Measurements from ENCODE around the gene UBA7.

Gene UBA7

DNA sequence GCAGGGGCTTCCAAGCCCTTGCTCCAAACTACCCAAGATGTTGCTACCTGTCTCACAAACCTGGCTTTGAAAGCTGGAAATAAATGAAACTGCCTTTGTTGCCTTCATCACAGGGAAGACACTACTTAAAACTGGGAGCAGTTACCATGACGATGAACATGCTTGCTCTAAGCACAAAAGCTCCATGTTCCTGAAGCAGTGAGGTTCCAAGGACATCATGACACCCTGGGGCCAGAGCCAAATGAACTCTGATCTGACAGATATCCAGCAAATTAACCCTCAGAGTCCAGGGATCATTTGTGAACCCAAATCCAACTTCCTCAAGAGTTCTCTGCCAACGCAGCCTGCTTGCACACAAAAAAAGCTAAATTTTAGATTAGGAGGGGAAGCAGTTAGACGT, 31.9 kb upstream of the UBA7 start:
- no peak overlapping the region for H3K4me3 ChIP-seq (ENCODE audit: low read depth in 1 of 2, low read length in 1 of 2)
- no peaks in the 10 kb centered on the region for H3K9me3 ChIP-seq
- H3K27me3 ChIP-seq = no peaks in the 10 kb centered on the region
- H3K4me1 ChIP-seq (ENCODE audit: control insufficient read depth in 1 of 2, insufficient read depth in 1 of 2, low read depth in 1 of 2, low read length in 1 of 2) = no peaks in the 10 kb centered on the region
- TF ChIP-seq, protein P1, sequence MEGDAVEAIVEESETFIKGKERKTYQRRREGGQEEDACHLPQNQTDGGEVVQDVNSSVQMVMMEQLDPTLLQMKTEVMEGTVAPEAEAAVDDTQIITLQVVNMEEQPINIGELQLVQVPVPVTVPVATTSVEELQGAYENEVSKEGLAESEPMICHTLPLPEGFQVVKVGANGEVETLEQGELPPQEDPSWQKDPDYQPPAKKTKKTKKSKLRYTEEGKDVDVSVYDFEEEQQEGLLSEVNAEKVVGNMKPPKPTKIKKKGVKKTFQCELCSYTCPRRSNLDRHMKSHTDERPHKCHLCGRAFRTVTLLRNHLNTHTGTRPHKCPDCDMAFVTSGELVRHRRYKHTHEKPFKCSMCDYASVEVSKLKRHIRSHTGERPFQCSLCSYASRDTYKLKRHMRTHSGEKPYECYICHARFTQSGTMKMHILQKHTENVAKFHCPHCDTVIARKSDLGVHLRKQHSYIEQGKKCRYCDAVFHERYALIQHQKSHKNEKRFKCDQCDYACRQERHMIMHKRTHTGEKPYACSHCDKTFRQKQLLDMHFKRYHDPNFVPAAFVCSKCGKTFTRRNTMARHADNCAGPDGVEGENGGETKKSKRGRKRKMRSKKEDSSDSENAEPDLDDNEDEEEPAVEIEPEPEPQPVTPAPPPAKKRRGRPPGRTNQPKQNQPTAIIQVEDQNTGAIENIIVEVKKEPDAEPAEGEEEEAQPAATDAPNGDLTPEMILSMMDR (IDR thresholded peaks at IDR 0.05) = no peak
- peaks cover 37% of the 10 kb centered on the region for H3K36me3 ChIP-seq
- no peak overlapping the region for H3K27ac ChIP-seq

DNA sequence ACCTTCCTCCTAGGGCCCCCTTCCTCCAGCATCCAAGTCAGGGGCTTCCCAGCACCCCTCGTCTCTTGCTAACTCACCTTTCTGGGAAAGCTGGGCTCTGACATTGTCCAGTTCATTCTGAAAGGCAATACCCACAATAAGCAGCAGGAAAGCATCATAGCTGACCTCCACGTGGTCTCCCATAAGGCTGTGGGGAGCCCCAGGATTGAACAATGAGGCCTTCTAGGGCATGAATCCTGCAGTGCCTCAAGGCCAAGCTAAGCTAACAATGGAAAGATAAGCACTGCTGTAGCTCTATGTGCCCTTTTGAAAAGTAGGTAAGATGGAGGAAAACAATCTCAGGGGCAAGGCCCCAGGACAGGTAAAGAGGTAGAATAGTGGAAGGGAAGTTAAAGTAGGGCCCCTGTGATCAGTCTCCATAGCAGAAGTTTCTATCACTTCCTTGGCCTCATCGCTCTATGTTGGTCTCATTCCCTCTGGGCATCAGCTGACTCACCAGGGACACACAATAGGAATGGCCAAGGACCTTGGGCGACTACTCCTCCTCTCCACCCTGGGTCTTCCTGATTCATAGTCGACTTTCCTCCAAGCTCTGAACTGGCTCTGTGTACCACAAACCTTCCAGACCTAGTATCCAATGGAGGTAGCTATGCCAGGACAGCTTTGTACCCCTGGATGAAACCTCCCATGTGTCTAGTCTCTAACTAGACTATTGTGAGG, 30.9 kb upstream of the UBA7 start:
- Histone ChIP-seq H3K36me3 (peaks cover 37% of the 10 kb centered on the region), H3K27ac (no peak overlapping the region), H3K4me3 (ENCODE audit: low read depth in 1 of 2, low read length in 1 of 2) (no peak overlapping the region), H3K4me1 (ENCODE audit: control insufficient read depth in 1 of 2, insufficient read depth in 1 of 2, low read depth in 1 of 2, low read length in 1 of 2) (no peaks in the 10 kb centered on the region), H3K27me3 (no peaks in the 10 kb centered on the region), H3K9me3 (no peaks in the 10 kb centered on the region)
- TF ChIP-seq, protein P1 (IDR thresholded peaks at IDR 0.05) = no peak

DNA sequence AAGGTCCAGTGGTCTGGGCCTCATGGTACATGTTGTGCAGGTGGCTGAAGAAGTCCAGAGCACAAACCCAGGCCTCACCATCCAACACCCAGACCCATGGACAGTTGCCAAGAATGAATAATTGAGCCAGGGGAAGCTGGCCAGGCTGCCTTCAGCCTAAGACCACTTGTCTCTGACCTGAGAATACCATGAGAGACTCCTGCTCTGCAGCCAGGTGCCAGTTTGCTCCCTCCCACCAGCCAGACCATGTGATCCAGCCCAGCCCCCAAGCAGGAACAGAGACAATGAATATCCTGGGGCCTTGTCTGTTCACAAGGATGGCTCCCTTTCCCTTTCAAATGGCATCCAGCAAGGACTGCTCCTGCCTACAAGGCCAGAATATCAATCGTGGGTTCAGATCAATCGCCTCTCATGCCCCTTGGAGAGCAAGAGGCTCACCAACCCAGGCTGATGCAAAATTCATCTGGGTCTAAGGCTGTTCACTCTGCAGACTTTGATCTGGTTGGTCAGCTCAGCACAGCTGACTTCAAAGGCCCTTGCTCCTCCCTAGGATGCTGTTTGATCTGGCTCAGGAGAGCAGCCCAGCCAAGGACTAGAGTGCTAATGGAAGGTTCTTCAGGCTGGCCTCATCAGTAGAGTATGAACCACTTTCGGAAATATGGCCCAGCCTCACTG, 29.2 kb upstream of the UBA7 start:
- Histone ChIP-seq H3K27ac (no peak overlapping the region), H3K36me3 (peaks cover 37% of the 10 kb centered on the region), H3K4me3 (ENCODE audit: low read depth in 1 of 2, low read length in 1 of 2) (no peak overlapping the region), H3K27me3 (no peaks in the 10 kb centered on the region), H3K9me3 (no peaks in the 10 kb centered on the region), H3K4me1 (ENCODE audit: control insufficient read depth in 1 of 2, insufficient read depth in 1 of 2, low read depth in 1 of 2, low read length in 1 of 2) (no peaks in the 10 kb centered on the region)
- TF ChIP-seq, protein P1 (IDR thresholded peaks at IDR 0.05) = no peak

DNA sequence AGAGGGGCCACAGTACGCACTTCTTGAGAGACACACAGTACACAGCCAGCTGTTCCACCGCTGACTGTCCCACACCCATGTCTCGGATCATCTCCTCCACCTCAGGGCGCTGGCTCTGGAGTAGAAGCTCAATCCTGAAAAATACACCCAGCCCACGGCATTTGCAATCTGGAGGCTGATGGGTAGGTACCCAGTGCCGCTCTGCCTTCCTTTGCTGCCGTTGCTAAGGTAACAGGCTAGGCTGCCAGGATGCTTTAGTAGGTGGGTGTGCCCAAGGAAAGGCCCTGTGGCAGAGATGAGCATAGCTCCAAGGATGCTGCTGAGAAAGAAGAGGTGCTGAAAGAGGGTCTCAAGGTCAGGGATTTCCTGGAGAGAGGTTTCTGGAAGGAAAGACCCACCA, 28.1 kb upstream of the UBA7 start:
- TF ChIP-seq, protein P1 (IDR thresholded peaks at IDR 0.05) = no peak
- Histone ChIP-seq H3K36me3 (peaks cover 33% of the 10 kb centered on the region), H3K9me3 (no peaks in the 10 kb centered on the region), H3K4me3 (ENCODE audit: low read depth in 1 of 2, low read length in 1 of 2) (no peak overlapping the region), H3K27me3 (no peaks in the 10 kb centered on the region), H3K4me1 (ENCODE audit: control insufficient read depth in 1 of 2, insufficient read depth in 1 of 2, low read depth in 1 of 2, low read length in 1 of 2) (no peaks in the 10 kb centered on the region), H3K27ac (no peak overlapping the region)

DNA sequence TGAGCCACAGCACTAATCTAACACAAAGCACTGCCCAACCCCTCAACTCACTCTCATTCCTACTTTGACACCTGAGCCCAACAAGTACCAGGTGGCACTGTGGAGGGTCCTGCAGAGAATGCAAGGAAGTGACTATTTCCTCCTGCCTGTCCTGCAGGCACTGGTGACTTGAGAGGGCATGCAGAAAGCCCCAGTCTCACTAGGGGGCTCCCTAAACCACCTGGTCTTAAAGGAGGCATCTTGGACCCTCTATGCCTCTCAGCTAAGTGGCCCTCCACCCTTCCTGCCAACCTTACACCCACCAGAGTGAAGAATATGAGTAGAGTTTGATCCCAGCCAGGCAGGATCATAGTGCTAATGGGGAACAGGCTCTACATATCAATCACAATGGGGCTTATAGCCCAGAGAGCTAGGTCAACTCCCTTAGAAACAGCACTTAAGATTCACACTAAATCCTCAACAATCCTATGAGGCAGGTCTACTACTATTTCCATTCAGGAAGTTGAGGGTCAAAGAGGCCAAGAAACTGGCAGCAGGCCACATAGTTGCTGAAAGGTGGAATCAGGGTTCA, 27.5 kb upstream of the UBA7 start:
- no peak overlapping the region for H3K27ac ChIP-seq
- TF ChIP-seq, protein P1 (IDR thresholded peaks at IDR 0.05) = no peak
- H3K27me3 ChIP-seq = no peaks in the 10 kb centered on the region
- H3K4me1 ChIP-seq (ENCODE audit: control insufficient read depth in 1 of 2, insufficient read depth in 1 of 2, low read depth in 1 of 2, low read length in 1 of 2) = no peaks in the 10 kb centered on the region
- H3K9me3 ChIP-seq = no peaks in the 10 kb centered on the region
- no peak overlapping the region for H3K4me3 ChIP-seq (ENCODE audit: low read depth in 1 of 2, low read length in 1 of 2)
- peaks cover 27% of the 10 kb centered on the region for H3K36me3 ChIP-seq
